ENCODE results near the gene VIPAS39. TPM values are rescaled to one million over a fixed set of nuclear protein-coding genes. Genes with fewer than 3 reads are reported as not detected.

Gene VIPAS39
- total RNA-seq, 4 donors from 2014 or later, result 7.4 to 54.1 (median 23.6) TPM

DNA sequence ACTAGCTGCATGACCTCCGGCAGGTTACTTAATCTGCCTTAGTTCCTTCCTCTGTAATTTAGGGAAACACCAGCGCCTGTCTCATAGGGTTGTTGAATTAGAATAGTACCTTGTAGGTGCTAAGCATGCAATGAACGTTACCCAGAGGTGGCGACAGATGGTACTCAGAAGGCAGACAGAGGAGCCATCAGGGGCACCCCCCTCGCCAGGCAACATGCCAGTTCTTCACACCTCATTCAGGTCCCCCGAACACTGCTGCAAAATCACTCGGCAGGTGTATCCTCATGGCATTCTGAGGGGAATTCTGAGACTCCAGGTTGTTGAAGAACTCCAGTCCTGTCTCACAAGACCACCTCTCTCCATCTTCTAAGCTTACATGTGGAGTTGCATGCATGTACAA, 31.2 kb upstream of the VIPAS39 start:
- no peak for DNase-seq
- H3K9me3 ChIP-seq, result no peaks in the 10 kb centered on the region
- TF ChIP-seq, protein P1, sequence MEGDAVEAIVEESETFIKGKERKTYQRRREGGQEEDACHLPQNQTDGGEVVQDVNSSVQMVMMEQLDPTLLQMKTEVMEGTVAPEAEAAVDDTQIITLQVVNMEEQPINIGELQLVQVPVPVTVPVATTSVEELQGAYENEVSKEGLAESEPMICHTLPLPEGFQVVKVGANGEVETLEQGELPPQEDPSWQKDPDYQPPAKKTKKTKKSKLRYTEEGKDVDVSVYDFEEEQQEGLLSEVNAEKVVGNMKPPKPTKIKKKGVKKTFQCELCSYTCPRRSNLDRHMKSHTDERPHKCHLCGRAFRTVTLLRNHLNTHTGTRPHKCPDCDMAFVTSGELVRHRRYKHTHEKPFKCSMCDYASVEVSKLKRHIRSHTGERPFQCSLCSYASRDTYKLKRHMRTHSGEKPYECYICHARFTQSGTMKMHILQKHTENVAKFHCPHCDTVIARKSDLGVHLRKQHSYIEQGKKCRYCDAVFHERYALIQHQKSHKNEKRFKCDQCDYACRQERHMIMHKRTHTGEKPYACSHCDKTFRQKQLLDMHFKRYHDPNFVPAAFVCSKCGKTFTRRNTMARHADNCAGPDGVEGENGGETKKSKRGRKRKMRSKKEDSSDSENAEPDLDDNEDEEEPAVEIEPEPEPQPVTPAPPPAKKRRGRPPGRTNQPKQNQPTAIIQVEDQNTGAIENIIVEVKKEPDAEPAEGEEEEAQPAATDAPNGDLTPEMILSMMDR (IDR thresholded peaks at IDR 0.05), result no peak
- no peak for TF ChIP-seq POLR2A (IDR thresholded peaks at IDR 0.05)
- H3K27ac ChIP-seq, result no peak overlapping the region
- intact Hi-C loops (cut with DNase I; ENCODE audit: low total_unique reads), result no loop called here
- no peaks in the 10 kb centered on the region for H3K27me3 ChIP-seq
- no peaks in the 10 kb centered on the region for H3K4me1 ChIP-seq
- no peaks in the 10 kb centered on the region for H3K36me3 ChIP-seq
- no peak overlapping the region for H3K4me3 ChIP-seq

DNA sequence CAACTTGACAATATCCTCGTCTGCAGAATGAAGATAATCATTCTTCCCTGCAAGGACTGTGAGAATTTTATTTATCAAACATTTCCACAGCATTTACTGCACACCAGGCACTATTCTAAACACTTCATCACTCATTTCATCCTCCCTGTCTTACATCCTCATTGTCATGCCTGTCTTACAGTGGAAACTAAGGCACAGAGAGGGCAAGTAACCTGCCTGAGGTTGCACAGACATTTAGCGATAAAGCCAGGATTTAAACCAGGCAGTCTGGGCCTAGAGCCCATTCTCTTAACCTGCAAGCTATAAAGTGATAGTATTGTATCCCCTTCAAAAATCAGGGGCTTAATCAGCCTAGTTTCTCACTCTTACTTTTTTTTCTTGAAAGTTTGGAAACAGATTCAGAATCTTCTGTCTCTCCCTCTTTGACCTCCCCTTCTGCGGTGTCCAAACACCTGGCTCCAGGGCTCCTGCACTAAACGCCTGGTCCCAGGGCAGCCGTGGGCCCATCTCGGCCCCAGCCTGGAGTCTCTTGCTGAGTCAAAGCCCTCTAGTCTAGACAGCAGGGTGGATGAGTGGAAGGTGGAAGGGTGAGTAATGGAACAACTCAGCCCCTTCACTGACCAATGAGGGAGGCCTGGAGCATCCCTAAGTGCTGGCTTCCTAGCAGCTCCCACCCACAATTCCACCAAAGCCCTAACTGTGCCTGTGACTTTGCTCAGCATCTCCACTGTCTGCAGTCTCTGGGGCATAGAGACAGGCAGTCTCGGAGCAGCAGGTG, 28.7 kb upstream of the VIPAS39 start:
- no peak overlapping the region for H3K4me3 ChIP-seq
- no peaks in the 10 kb centered on the region for H3K9me3 ChIP-seq
- no peak overlapping the region for H3K27ac ChIP-seq
- H3K27me3 ChIP-seq, result no peaks in the 10 kb centered on the region
- H3K36me3 ChIP-seq, result no peaks in the 10 kb centered on the region
- intact Hi-C loops (cut with DNase I; ENCODE audit: low total_unique reads), result no loop called here
- H3K4me1 ChIP-seq, result no peaks in the 10 kb centered on the region
- DNase-seq, result no peak
- TF ChIP-seq, protein P1 (IDR thresholded peaks at IDR 0.05), result no peak
- TF ChIP-seq POLR2A (IDR thresholded peaks at IDR 0.05), result no peak

DNA sequence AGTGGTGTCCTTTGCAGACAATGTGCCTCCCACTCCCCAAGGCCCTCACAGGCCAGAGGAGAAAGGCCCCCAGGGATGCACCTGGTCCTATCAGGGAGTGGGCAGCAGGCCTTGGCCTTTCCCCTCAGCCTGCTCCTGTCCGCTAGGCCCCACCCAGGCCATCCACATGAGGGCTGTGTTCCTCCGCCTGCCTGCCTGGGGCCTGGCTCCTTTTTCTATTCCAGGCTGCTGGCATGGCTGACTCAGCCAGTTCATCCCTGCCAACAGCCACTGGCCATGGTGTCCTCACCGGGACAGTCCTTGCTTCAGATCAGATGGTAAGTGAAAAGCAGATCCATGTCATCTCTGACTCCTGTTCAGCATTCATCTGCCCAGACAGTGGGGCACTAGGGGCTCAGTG, 27.9 kb upstream of the VIPAS39 start:
- intact Hi-C loops (cut with DNase I; ENCODE audit: low total_unique reads), result no loop called here
- DNase-seq, result no peak
- no peak overlapping the region for H3K27ac ChIP-seq
- no peak overlapping the region for H3K4me3 ChIP-seq
- H3K4me1 ChIP-seq, result no peaks in the 10 kb centered on the region
- no peak for TF ChIP-seq POLR2A (IDR thresholded peaks at IDR 0.05)
- TF ChIP-seq, protein P1 (IDR thresholded peaks at IDR 0.05), result no peak
- no peaks in the 10 kb centered on the region for H3K27me3 ChIP-seq
- H3K9me3 ChIP-seq, result no peaks in the 10 kb centered on the region
- no peaks in the 10 kb centered on the region for H3K36me3 ChIP-seq

DNA sequence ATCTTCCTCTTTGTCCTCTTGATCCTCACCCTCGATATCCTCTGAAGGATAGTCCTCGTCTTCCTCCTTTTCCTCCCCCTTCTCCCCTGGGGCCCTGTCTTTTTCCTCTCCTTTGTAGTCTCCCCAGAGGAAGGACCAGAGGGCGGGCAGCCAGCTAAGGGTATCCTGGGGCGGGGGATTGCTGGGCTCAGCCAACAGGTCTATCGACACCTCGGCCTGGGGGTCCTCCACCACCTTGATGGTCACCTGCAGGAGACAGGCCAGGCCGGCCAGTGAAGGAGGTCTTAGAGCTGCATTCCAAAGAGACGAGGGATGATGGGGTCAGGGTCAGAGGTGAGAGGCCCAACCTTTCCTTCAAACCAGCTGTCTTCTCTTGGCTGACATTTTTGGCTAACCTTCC, 25.0 kb upstream of the VIPAS39 start:
- no peak overlapping the region for H3K4me3 ChIP-seq

DNA sequence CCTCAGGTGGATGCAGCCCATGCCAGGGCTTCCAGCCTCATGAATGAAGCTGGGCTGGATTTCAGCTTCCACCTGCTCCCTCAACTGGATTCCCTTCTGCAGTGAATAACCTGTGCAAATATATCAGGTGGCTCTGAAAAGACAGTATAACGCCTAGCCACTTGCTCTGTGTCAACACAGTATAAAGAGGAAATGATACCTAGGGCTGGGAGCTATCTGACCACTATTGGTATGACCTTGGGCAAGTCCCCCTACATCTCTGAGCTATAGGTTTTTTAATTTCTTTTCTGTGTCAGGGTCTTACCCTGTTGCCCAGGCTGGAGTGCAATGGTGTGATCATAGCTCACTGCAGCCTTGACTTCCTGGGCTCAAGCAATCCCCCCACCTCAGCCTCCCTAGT, 21.4 kb upstream of the VIPAS39 start:
- H3K4me1 ChIP-seq, result peaks cover 0 to 7% of the 10 kb centered on the region in 2 donors
- H3K27ac ChIP-seq, result no peak overlapping the region
- H3K4me3 ChIP-seq, result no peak overlapping the region
- no peak for TF ChIP-seq POLR2A (IDR thresholded peaks at IDR 0.05)
- TF ChIP-seq, protein P1 (IDR thresholded peaks at IDR 0.05), result no peak
- no peaks in the 10 kb centered on the region for H3K9me3 ChIP-seq
- no peaks in the 10 kb centered on the region for H3K36me3 ChIP-seq
- no peaks in the 10 kb centered on the region for H3K27me3 ChIP-seq
- DNase-seq, result no peak
- intact Hi-C loops (cut with DNase I; ENCODE audit: low total_unique reads), result no loop called here

More for the DNA sequence above, 25.0 kb upstream of the VIPAS39 start:
- H3K4me1 ChIP-seq, result no peaks in the 10 kb centered on the region
- H3K27me3 ChIP-seq, result no peaks in the 10 kb centered on the region
- no peaks in the 10 kb centered on the region for H3K36me3 ChIP-seq
- TF ChIP-seq POLR2A (IDR thresholded peaks at IDR 0.05), result no peak
- intact Hi-C loops (cut with DNase I; ENCODE audit: low total_unique reads), result no loop called here
- no peaks in the 10 kb centered on the region for H3K9me3 ChIP-seq
- no peak for DNase-seq
- no peak overlapping the region for H3K27ac ChIP-seq
